GM18867 (cell line): ENCODE data around the gene SLC39A11.
"Not testable (repeated sequence)": the region's sequence is repeated elsewhere in the genome, so short reads cannot be mapped to it uniquely, and the experiment has no call there.

ENCODE experiments used
- ATAC-seq: cut with Tn5 transposase; IDR thresholded peaks from one replicate; pipeline ENCODE4 v1.9.1; 2021; ENCODE audit warnings: mild to moderate bottlenecking, moderate library complexity; ENCODE audit not compliant: unreplicated experiment

Gene SLC39A11

DNA sequence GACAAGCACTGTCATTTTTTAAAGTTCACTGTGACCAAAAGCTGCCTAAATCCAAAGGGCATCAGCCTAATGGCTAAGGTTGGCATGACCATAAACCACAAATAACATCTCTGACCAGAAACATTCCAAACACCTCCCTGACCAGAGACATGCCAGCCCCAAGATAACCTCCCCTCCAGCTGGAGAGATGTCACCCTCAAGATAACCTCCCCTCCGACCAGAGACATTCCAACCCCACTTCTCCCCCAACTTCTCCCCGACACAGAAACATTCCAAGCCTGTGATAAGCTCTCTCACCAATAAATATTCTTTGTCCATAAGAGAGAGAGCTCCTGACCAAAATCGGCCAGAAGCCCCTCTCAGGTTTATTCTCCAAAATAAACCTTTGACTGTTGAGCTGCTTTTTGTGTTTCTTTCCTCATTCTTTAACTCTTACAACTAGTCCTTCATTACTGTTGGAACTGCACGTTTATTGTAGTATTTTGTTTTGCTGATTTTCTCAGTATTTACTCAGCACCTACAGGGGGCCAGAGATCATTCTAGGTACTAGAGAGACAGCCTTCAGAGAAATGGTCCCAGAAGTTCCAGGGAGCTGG lies 325.6 kb downstream of the SLC39A11 start:
- ATAC-seq = no peak

DNA sequence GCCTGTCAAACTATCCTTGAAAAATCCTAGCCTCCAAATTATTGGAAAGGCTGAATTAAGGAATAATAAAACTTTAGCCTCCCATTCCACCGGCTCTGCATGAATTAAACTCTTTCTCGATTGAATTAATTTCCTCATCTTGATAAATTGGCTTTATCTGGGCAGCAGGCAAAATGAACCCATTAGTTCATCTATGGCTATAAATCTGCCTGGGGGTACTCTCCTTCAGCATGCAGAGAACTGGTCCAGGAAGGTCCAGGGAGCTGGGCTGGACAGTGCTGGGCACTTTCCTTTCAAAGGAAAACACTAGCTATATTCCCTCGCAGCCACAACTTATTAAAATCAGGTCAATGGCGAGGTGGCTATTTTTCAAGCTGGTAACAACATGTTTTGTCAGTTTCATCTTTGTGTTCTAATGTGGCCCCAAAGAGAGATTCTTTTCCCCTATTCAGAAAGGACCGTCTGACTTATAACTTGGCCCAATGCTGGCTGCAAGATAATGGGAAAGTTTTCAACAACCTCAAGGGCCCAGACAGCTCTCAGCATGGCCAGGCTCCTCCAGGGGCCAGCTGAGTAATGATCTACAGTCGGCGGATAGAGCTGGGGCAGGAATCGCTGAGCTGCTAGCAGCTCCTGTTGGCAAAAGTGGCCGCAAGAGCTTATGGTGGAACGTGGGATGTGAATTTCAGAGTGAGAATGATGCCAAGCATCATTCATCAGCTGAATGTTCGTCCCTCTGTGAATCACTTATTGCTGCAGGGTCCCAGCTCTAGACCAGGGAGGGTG lies 326.9 kb downstream of the SLC39A11 start:
- no peak for ATAC-seq

DNA sequence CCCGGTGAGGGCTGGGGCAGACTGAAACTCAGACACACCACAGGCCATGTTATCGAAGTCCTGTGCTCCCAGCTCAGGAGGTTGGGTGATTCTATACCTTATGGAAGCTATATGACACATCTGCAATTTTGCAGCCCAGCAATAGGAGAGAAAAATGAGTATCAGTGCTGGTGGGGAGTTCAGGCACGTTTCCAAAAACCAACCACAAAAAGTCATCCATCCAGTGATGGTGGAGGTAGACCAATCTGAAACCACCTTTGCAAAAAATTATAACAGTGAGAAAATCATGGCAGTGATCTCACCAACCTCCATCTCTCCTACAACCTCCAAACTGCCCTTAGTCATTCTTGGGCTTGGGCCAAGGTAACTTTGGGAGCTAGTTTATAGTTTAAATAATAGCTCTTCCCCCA lies 327.9 kb downstream of the SLC39A11 start:
- ATAC-seq = no peak

DNA sequence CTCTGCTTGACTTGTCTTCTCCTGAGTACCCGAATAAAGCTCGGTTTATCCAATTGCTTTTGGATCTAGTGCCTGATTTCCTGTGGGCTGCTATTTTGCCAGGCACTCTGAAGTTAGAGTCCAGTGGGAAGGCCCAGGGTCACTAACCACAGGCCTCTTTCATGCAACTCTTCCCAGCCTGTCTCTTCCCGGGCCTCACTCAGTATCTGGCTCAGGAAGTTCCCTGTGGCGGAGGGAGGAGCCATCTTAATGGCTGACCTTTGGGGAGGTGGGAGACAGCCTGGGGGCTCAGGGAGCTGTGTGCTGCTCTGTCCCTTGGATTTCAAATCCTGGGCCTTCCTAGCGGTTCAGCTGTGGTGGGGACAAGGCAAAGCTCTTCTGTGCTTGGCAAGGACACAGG lies 328.5 kb downstream of the SLC39A11 start:
- no peak for ATAC-seq

DNA sequence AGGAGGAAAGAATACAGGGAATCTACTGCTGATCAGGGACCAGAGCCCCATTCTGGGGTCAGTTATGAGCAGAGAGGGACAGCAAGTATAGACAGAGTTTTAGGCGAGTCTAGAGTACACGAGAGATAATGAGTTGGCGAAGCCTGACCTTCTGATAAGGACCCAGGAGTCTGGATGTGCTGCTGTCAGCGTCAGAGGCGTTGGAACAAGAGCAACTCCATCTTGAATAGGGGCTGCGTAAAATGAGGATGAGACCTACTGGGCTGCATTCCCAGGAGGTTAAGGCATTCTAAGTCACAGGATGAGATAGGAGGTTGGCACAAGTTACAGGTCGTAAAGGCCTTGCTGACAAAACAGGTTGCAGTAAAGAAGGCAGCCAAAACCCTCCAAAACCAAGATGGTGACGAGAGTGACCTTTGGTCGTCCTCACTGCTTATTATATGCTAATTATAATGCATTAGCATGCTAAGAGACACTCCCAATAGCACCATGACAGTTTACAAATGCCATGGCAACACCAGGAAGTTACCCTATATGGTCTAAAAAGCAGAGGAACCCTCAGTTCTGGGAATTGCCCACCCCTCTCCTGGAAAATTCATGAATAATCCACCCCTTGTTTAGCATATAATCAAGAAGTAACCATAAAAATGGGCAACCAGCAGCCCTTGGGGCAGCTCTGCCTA lies 330.5 kb downstream of the SLC39A11 start:
- ATAC-seq = not testable (repeated sequence)

DNA sequence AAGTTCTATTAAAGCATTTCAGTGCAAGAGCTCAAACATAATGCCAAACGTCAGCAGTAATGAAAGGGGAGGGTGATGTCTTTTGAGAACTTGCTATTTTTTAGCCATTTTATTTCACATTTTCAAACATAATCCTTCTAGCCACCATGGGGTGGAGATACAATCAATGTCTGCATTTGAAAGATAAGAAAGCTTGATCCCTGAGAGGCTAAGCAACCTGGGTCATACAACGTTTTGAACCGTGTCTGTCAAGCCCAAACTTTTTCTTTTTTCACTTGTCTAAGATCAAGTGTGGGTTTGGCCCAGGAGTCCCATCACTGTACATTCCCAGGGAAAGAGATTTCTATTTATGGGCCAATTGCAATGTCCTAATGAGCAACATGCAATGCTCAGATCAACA lies 331.1 kb downstream of the SLC39A11 start:
- ATAC-seq = no peak

DNA sequence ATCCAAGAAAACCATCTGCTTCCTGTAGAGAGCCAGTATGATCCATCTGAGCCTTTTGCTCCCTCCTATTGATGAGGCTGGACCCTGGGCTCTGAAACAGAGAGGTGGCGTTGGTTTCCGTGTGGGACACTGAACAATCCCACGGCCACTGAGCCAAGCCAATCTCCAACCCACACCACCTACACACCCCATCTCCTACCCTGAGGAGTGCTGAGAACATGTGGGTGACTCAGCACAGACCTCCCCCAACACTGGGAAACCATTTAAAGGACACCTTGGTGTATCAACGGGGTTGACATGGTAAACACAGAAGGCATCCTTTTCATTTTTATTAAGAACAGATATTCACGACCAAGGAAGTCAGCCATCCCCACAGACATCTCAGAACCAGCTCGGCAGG lies 332.1 kb downstream of the SLC39A11 start:
- no peak for ATAC-seq

DNA sequence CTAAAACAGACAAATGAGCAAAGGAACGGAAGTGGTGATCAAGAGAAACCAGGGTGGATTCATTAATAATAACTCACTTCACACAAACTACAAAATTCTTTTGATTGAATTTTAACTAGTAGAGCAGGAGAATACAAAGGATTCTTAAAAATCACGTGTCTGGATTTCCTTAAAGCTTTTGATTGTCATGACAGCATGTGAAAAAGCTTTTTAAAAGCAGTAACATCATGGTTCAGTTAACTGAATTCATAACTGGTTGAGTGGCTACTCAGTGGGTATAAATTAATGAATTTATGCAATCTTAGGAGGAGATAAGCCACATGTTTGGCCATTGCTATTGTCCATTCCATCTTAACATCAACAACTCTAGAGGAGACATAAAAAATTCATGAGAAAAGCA lies 333.2 kb downstream of the SLC39A11 start:
- ATAC-seq = no peak

DNA sequence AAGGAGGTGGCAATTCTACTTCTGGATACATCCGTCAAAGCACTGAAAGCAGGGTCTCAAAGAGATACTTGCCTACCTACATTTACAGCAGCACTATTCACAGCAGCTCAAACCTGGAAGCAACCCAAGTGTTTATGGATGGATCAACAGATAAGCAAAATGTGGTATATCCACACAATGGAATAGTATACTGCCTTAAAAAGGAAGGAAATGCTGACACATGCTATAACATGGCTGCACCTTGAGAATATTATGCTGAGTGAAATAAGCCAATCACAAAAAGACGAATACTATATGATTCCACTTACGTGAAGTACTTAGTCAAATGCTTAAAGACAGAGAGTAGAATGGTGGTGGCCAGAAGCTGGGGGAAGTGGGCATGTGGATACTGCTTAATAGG lies 336.2 kb downstream of the SLC39A11 start:
- no peak for ATAC-seq

DNA sequence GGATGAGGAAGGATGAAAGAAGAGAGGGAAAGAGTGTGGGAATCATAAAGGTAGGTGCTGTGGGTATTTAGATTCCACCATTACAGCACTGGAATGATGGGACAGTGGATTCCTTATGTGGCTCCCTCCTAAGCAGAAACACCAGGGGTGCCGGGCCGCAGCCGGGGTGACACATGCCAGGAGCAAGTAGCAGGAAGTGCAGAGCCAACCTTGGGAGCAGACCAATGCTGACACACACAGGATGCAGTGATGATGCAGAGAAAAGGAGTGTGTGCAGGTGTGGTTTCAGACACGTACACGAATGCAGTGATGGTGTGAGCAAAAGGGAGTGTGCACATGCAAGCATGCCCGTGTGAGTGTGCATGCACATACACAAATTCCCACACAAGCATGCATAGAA lies 338.0 kb downstream of the SLC39A11 start:
- ATAC-seq = no peak

DNA sequence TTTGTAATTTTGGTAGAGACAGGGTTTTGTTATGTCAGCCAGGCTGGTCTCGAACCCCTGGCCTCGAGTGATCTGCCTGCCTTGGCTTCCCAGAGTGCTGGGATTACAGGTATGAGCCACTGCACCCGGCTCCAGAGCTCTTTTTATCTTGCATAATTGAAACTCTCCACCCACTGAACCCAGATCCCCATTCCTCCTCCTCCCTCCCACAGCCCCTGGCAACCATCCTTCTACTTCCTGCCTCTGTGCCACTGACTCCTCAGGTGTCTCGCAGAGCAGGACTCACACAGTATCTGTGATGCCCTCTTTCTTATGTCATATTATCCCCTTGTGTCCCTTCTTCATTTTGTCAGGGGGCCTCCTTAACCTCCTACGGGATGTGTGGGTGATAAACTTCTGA lies 340.7 kb downstream of the SLC39A11 start:
- no peak for ATAC-seq

DNA sequence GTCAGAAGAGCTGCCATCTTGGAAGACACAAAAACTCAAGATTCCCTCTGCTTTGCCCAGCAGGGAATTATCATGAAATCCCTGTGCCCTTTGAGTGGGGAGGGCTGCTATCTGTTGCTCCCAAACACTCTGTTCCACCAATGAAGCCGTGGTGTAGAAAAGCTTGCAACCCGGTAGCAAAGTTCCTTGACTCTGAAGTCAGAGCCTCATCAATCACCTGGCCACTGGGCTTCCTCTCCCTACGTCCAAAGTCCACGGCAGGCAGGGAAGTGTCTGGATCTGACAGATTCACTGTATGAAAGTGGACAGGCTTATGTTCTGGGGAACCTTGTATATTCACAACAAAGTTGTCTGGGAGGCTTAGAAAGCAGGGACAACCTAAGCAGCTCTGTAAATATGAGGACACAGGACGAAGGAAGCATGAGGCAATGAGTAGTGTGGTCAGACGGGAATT lies 343.3 kb downstream of the SLC39A11 start:
- no peak for ATAC-seq

DNA sequence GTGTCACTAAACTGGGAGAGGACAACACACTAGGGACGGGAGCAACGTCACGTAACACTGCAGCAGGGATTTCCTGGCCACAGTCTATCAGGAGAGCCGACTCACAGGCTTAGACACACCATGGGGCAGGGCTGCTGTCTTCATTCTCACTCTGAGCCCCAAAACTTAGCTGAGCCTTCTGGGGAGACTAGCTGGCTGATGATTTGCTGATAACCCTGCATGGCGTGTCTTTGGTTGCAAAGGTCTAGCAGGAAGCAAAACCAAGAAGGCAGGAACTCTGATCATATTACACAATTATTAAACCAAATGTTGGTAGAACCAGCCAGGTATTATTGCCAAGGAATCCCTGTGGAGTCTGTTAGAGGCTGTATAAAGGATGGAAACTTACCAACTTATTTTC lies 345.0 kb downstream of the SLC39A11 start:
- no peak for ATAC-seq

DNA sequence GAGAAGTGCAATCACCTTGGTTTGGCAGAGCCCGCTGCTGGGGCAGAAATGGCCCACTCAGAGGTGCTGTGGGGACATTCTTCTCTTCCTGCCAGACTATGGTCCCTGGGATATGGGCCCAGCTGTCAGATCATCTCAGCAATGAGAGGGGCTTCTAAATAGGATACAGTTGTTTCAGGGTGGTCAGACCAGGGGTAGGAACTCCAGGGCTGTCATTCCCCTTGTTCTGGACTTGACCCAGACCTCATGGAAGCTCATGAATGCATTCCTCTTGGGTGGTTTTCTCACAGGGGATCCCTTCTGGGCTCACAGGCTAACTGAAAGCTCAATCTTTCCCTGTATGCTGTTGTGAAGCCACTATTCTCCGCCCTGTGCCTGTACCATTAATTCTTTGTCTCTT lies 347.2 kb downstream of the SLC39A11 start:
- no peak for ATAC-seq

DNA sequence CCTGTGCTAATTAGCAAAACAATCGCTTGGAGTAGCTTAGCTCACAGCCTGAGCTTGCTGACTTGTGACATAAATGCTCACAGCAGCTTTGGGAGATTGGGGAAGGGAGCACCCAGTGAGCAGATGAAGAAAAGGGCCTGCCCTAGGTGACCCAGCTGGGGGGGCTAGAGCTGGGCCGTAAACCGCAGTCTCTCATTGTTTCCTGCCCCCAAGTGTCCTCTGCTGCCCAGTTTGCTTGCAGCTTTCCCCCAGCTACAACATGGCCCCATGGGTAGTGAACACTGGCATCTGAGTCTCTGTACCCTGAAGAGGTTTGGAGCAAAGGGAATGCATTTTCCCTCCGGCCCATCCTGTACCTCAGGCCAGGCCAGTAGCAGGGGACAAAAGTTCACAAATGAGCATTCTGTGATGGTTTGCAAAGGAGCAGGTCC lies 349.4 kb downstream of the SLC39A11 start:
- ATAC-seq = no peak

DNA sequence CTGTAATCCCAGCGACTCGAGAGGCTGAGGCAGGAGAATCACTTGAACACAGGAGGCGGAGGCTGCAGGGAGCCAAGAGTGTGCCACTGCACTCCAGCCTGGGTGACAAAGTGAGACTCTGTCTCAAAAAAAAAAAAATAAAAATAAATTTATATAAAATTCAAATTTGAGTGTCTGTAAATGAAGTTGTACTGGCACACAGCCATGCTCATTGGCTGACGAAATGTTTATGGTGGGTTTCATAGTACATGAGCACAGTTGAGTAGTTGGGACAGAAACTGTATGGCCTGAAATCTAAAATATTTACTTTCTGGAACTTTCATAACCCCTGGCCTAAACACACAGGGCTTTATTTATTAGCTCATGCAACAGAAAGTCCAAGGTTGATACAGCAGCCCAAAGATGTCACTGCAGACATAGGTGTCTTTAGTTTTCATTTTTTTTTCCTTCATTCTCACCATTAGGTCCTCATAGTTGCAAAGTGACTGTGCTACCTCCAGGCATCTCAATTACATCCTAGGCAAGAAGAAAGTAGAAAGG lies 355.3 kb downstream of the SLC39A11 start:
- ATAC-seq = no peak

DNA sequence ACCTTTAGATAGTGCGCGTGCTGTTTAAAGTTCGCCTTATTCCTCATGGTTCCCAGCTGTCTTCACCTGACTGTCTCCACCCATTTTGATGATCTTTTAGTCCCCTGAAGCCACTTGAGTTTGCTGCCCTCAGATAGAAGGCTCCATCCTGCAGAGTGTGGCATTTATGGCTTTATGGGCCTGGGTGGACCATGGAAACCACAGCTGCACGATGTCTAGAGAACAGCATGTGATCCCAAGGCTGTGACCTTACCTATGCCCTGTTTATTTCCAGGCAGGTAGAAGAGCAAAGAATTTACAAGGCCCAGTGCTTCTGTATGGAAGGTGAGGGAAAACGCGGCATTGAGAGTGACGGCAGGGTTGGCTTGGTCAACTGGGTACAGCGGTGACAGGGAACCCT lies 356.9 kb downstream of the SLC39A11 start:
- ATAC-seq = no peak

DNA sequence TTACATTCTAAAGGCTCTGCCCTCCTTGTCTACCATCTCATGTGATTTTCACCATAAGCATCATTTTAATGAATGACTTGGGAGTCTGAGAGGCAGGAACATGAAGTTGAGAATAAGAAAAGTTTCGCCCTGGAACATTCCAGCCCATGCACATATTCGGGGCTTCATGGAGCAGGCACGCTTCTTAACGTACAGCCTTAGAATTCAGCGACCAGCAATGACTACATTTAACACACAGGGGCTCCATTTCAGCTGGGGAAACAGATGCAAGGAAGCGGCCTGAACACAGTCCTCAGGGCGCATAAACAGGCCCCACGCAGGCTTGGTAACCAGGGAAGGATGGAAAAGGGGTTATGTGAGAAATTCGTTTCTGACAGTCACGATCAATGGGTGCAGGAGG lies 357.4 kb downstream of the SLC39A11 start:
- no peak for ATAC-seq

DNA sequence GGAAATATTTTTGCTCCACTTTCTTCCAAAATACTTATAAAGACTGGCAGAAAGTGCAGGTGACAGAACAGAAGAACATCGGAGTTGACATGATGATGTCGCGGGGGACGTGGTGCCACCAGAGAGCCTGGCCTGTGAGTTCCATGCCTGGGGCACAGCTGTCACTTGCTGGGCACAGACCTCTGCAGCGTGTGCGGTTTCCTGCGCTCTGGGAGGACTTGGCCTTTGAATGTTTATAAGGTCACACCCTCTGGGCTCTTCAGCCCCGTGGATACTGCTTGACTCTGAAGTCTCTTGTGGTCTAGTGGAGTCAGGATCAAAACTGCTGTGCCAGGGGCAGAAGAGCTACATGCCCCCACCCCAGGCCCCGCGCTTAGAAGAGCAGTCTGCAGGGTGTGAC lies 357.9 kb downstream of the SLC39A11 start:
- ATAC-seq = no peak

DNA sequence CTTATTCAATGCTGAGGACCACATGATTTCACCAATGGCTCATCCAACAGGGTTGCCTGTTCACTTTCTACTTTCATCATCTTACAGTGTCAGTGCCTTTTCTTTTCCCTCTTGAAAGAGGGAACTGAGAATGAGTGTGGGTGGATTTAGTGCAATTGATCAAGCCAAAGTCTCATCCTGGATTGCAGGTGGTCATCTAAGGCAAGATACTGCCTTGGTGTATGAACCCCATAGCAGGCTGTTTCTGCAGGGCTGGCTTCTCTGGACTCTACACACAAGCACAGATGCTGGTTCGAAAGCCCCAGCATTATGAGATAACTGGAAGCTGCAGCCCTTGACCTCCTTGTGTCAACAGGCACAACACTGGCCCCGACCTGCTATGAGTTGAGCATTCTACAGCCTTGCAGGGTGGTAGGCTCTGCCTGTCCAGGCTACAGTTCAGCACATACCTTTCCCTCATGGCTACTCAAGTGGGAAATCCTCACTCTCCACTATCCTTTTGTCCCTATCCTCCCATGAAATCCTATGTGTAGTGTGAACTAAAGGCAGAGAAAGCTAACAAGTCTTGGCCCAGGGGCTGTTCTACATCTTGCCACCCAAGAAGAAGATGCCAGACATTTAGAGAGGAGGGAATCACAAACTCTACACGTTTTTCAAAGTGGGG lies 358.7 kb downstream of the SLC39A11 start:
- ATAC-seq = no peak

DNA sequence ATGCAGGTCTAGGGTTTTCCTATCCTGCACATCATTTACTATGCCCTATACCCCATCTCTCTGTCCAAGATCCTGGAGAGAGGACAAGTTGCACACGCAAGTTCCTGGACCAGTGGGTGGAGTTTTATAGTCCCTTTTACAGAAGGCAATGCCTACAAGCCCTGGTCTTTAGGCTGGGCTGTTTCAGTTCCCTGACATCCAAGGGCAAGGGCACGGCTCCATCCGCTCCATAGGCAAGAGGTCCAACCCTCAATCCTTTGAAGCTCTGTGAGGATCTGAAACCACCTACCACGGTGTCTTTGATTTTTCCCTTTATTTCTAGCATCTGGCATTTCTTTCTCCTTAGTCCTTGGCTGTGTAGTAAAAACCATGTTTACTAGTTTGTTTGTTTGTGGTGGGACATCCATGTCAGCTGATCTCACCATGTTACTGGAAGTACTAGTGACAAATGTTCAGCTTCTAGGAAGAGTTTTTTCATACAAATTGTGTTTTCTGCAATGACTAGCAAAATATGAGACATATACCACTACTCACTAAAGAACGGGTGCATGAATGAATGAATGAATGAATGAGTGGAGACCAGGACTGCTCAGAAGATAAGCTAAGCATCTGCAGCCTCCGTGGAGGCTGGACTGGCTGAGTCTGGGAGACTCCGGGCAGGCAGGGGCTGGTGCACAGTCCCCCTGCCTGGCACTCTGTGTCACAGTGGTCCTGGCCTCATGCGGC lies 359.4 kb downstream of the SLC39A11 start:
- ATAC-seq = no peak
